ENCODE results near the gene PITPNB. TPM values are rescaled to one million over a fixed set of nuclear protein-coding genes. Genes with fewer than 3 reads are reported as not detected.

Gene PITPNB
- polyA plus RNA-seq, 3 donors: 13.2 to 43.6 (median 40.0) TPM

DNA sequence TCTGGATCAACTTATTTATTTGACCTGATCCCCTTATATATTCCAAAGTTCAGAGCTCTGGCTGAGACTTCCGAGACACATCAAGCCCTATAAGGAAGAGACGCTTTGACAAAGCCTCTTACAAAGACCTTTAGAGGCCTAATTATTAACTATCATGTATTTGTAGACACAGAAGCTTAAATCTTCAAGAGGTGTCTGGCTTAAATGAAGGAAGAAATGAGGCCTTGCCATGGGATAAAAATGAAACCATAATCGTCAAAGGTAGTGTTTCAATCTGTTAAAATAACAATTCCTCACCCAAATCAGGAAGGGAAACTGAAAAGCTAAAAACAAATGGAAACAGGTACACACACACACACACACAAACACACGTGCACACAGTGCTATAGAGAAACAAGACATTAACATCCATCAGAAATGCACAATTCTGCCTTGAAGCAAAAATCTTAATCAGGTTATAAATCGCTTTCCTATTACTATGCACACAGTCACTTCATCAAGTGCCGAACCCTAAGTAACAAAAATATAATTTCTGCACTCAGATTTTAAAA, 50.2 kb downstream of the PITPNB start:
- no peak overlapping the region for H3K27ac ChIP-seq (ENCODE audit: low read depth, low read length)
- WGBS, 3 donors: 71 to 80% (median 76%) methylated on average over 6 of the region's 6 CpGs

DNA sequence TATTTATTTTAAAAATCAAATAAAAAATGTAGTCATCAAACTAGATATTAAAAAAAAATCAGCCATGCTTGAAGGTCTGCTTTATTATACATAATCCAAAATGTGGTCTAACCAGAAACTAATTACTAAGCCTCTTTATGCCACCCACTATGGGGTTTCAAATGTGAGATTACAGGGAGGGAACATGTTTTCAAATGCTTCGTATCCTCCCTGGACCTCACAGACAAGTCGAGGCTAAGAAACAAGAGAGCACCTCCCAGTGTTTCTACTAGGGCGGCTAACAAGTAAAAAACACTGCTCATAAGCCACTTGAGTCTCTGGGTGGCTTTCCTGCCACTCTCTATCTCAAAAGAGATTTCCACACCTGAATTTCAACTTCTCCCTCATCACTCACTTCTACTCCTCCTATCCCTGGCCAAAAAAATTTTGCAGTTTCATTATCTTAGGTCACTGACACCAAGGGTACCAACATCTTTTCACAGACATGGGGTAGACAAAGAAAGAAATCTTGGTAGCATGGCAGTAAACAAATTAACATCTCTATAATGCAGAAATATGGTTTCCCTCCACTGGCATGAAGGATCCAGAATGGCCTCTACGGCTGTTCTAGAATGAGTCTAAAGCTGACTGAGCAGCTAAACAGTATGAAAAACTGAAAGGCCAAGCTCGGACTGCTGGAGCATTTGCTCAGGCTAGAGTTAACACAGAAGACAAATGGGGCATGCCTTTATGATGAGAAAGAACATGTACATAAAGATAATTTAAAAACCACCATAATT, 50.9 kb downstream of the PITPNB start:
- no peak overlapping the region for H3K27ac ChIP-seq (ENCODE audit: low read depth, low read length)
- 78 to 80% (median 79%) methylated on average over 5 of the region's 5 CpGs for WGBS, 3 donors

DNA sequence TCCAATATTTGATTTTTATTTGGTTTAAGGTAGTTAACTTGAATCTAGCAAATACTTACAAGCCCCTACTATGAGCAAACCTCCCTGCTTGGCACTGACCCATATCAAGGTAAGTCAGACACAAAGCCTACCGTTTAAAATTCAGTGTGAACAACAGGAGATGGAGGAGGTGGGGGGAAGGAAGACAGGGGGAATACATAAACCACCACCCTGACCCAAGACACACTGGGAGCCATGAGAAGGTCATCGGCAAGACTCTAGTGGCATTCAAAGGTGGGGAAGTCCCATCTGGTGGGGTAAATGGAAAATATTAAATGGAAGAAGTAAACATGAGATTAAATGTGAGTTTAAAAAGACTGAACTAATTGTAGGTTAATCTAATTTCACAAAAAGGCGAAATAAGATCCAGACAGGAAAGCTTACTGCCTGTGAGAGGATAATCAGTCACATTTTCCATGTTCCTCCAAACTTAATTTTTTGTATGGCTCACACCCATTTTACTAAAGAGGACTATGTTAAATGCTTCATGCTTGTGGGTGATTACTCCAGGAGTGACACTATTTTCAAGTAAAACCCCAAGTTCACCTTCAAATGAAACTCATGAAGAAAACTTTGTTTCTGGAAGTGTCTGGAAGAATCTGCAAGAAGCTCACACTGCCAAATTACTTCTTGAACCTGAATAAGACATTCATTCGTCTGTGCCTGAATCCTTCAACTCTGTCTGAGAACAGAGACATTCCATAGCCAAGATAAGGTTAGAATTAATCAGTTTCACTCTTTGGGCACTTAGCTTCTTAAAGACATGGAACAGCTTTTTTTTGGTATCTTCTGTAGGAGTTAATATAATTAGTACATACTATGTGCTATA, 51.7 kb downstream of the PITPNB start:
- 23 to 35% (median 34%) methylated on average over 4 of the region's 4 CpGs for WGBS, 3 donors
- no peak overlapping the region for H3K27ac ChIP-seq (ENCODE audit: low read depth, low read length)

DNA sequence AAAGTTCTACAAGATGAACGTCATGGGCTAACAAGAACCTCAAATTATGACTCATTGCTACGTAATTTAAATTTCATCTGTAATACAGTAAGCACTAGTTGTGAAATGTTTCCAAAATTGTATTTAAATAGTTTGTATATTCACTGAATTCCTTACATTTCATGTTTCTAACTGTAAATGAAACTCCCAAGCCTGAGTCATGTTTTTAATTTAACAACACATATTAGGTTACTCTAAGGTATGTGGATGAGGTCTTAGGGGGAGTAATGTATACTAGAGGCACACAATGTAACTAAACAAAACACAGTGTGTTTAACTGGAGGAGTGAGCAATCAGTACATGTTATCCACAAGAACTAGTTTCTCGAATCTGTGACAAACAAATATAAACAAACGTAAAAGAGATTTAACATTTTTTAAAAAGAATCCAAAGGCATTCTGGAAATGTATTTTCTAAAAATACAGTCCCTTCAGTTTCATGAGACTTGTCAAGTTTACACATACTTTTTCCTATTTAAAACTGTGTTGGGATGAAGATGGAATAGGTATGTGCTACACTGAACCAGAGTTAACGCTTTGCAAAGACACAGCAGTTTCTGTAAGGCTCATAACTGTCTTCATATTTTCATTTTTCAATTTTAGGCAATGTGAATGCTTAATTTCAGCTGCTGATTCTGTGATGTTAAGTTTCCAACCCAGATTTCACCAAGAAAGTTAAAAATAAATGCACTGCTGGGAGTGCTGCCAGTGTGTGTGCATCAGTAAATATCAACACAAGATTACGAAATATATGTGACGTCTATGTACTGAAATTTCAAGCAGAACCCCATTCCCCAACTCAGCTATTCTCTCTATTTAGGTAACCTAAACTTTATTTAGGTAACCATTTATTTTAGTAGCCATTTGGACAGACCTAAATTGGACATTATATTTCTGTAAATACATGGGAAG, 52.6 kb downstream of the PITPNB start:
- 46 to 48% (median 48%) methylated on average over 7 of the region's 7 CpGs for WGBS, 3 donors
- no peak overlapping the region for H3K27ac ChIP-seq (ENCODE audit: low read depth, low read length)

DNA sequence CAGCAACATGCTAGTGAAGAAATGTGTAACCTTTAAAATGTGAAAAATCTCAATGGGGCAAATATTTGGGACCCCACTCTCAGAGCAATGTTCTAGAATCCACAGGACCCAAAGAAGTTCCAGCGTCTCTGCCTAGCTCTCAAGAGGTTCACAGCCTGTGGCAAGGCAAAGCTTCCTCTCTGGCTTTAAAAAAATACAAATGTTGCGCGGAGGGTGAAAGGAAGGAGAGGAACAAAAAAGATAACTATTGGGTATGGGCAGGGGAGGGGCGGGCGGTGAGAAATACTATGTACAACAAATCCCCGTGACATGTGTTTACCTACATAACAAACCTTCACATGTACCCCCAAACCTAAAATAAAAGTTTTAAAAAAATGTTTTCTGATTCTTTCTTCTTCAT, 53.6 kb downstream of the PITPNB start:
- no peak overlapping the region for H3K27ac ChIP-seq (ENCODE audit: low read depth, low read length)
- WGBS, 3 donors: 67 to 85% (median 67%) methylated on average over 6 of the region's 6 CpGs

DNA sequence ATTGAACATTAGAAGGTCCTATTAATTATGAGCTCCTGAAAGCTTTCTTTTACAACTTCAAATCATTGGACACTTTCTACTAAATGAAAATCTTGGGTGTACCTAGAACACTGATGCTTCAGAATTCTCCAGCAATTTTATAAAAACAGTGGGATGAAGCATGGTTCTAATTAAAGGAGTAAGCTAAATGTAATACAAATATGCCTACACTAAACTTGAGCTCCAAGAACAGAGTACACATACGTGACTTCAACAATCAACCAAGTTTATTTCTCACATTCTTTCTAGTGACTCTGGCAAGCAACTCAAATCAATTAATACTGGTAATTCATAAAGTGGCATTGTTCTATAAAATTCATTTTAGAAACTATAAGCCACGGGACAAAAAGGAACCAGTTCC, 55.5 kb downstream of the PITPNB start:
- H3K27ac ChIP-seq (ENCODE audit: low read depth, low read length): no peak overlapping the region
- WGBS, 3 donors: 79 to 86% (median 86%) methylated on average over 2 of the region's 2 CpGs

DNA sequence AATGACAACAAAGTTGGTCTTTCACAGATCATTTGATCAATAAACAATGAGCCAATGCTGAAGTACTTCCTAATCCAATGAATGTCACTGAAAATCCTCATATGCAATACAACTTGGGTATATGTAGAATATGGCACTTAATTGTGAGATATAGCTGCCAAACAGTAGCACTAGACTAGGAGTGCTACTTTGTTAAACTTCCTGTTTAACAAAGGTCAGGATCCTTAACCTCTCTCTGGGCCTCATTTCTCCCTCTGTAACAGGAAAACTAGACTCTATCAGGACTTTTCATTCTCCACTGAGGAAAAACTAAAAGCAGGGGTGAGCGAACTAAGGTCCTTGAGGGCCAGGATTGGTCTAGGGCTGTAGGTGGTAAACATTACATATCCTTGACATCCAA, 56.1 kb downstream of the PITPNB start:
- 79 to 95% (median 86%) methylated on average over 1 of the region's 1 CpG for WGBS, 3 donors
- no peak overlapping the region for H3K27ac ChIP-seq (ENCODE audit: low read depth, low read length)

DNA sequence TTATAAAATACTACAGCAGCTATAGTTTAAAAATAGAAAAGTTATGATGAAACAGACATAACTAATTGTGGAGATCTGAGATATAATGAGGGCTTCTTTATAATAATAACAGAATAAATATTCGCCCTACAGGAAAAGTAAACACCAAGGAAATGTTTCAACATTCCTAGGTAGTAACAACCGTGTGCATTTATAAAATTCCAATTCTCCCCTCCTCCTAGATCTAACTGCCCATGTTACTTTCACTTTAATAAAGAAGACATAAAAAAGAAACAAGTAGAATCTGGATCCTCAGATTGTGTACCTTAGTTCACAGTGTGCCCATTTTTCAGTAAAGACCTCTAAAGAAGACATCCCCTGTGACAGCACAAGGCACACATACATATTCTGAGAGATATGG, 59.7 kb downstream of the PITPNB start:
- no peak overlapping the region for H3K27ac ChIP-seq (ENCODE audit: low read depth, low read length)
- 31 to 64% (median 54%) methylated on average over 2 of the region's 2 CpGs for WGBS, 3 donors

DNA sequence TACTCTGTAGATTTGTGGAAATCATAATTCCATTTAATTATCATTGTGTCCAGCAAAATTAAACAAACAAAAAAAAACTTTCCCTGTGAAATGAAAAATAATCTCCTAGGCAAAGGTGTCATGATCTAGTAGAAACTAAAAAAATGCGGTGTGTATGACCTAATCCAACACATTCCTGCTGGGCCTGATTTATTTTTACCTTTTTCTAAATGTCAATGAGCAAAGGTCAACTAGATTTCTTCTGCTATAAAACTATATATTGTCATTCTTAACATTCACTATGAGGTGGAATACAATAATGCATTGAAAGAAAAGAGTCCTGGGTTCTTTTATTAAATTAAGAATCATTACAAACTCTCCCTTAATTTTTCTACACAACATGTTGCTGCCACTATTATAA, 60.4 kb downstream of the PITPNB start:
- H3K27ac ChIP-seq (ENCODE audit: low read depth, low read length): no peak overlapping the region
- 59 to 93% (median 88%) methylated on average over 1 of the region's 1 CpG for WGBS, 3 donors

DNA sequence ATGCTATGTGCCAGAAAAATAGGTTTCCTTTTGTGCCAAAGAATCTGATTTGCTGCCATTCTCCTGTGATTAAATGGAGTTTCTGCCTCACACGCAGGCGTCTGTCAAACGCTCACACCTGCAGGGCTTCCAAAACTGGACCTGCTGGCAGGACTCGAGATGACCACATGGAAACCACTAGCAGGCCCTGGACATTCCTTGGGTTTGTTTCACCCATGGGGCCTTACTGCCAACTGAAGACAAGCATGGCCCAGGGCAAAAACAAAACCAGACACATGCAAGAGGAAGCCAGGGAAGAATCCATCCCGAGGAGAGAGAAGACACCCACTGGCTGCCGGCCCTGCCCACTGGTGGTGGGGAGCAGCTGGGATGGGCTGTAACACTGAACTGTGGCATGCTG, 61.6 kb downstream of the PITPNB start:
- H3K27ac ChIP-seq (ENCODE audit: low read depth, low read length): no peak overlapping the region
- WGBS, 3 donors: 75 to 85% (median 78%) methylated on average over 6 of the region's 6 CpGs

DNA sequence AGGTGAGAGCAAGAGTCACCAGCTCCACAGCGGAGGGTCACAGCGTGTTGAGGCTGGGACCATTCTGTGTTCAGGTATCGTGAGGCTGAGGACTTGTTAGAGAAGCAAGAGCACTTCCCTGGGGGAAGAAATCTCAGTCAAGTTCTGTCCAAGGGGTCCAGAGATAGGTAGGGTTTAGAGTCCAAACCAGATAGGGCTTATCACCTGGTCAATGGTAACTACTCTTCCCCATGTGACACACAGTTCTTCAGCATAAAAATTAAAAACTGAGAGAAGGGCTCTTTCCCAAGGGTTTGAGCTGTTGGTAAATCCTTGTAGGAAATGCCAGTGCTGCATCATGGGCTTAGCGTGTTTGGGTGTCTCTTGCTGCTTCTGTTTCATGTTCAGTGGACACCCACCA, 62.7 kb downstream of the PITPNB start:
- no peak overlapping the region for H3K27ac ChIP-seq (ENCODE audit: low read depth, low read length)
- WGBS, 3 donors: 95 to 99% (median 99%) methylated on average over 4 of the region's 4 CpGs

DNA sequence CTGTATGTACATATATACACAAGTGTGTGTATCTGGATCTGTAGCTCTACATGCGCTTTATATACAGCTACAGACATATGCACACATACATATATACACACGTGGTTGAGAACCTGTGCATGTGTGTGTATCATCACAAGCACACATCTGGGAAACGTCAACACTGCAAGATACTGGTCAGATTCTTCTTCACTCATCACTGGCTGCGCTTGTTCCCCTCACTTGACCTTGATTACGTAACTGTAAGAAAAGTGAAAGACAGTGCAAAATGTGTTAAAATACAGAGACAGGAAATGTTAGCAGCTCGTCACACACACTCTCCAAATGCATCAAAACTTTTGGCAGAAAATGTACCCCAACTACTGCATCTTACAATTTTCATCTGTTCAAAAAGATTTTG, 65.6 kb downstream of the PITPNB start:
- WGBS, 3 donors: 39 to 80% (median 44%) methylated on average over 6 of the region's 6 CpGs
- no peak overlapping the region for H3K27ac ChIP-seq (ENCODE audit: low read depth, low read length)

DNA sequence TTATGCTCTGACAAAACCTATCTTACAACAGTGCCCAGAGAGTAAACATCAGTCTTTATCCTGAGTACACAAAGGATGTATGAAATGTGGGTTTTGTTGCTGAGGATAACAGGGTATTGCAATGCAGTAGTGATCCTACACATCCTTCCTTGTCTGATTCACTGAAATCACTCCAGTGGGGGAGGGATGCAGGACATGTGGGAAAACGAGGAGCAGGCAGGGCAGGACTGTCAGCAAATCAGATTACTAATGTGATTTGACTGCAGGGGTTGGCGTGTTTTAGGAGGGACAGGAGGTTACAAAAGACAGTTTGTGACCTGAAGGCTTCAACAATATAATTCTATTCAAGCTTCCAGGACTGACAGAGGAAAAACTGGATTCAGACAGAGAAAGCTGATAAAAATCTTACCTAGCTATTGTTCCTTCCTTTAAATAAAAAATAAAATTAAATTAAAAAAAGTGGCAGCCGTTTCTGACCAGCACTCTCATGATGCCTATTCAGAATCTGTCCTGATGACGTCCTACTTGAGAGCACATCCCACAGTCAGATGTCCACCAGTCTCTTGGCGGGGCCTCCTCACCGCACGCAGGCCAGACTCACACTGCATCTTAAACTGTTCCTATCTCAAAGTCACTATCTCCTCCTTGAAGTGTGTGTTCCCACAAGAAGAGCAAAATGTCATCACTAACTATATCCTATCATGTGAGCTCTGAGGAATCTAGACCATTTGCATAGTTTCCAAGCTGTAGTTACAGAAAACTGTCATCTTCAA, 66.9 kb downstream of the PITPNB start:
- WGBS, 3 donors: 83 to 84% (median 84%) methylated on average over 7 of the region's 7 CpGs
- H3K27ac ChIP-seq (ENCODE audit: low read depth, low read length): no peak overlapping the region

DNA sequence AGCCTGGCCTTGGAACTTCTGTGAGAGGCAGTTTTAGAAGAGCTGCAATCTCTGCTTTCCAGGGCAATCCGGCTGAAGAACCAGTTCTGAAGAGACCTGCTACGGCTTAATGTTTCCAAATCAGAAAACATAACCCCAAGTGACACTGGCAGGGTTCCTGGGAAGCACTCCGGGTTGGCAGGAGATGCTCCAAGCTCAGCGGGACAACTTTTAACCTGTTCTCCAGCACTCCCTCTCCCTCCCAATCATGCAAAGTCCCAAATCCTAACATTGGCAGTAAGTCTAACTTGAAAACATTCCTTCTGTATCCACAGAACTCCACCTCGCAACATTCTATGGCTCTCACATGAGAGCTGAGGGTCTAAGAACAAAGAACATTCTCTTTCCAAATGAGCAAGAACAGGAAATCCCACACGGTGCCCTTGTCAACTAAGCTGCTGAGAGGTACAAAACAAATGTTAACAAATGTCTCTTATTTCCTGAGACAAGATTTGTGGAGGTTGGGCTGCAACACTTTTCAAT, 69.0 kb downstream of the PITPNB start:
- no peak overlapping the region for H3K27ac ChIP-seq (ENCODE audit: low read depth, low read length)
- WGBS, 3 donors: 34 to 51% (median 42%) methylated on average over 6 of the region's 6 CpGs

DNA sequence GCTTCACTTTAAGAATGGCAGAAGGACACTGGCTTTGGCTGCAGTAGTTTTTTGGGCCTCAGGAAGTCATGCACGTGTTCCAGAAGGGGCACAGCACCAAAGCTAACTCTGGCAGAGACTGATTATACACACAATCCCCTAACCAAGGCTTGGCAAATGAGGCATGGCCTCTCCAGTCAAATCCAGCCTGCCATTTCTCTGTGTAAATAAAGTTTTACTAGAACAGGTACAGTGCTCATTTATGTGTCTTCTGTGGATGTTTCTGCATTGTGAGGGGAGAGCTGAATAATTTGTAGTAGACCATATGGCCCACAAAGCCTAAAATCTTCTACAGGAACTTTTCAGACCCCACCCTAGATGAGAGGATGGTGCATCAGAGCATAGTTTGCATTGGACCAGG, 71.1 kb downstream of the PITPNB start:
- 74 to 88% (median 88%) methylated on average over 1 of the region's 1 CpG for WGBS, 3 donors

DNA sequence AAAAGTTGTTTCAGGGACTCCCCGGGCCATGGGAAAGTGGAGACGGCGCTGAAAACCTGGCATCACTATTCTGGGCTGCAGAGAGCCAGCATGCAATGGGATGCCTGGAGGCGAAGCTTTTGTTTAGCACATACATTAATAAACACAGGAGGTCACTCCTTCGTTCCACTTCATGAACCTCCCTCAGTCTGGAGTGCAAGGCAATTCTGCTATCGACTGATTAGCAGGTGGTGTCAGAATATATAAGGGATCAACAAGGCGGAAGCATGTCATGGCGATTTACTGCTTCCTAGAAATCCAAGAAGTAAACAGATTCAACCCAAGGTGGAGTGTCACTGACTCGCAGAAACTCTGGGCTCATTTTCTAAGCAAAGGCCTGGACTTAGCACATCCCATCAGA, 72.1 kb downstream of the PITPNB start:
- H3K27ac ChIP-seq (ENCODE audit: low read depth, low read length): no peak overlapping the region
- WGBS, 3 donors: 93 to 95% (median 93%) methylated on average over 9 of the region's 9 CpGs

More for the DNA sequence above, 71.1 kb downstream of the PITPNB start:
- H3K27ac ChIP-seq (ENCODE audit: low read depth, low read length): no peak overlapping the region

DNA sequence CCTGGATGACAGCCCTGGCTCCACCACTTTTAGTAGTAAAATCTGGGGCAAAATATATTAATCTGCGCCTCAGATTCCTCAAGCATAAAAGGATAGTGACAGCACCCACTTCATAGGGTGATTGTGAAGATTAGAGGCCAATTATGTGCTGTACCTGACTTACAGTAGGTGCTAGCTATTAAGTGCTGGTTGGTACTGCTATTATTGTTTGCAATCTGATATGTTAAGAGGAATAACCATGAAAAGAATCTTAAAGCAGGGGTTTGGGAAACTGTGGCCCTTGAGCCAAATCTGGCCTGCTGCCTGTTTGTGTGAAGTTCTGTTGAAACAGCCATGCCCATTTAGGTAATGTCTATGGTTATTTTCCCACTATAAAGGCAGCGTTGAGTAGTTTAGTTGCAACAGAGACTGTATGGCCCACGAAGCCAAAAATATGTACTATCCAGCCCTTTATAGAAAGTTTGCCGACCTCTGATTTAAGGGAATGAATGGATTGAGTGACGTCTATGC, 72.8 kb downstream of the PITPNB start:
- WGBS, 3 donors: 82 to 90% (median 90%) methylated on average over 5 of the region's 5 CpGs
- H3K27ac ChIP-seq (ENCODE audit: low read depth, low read length): no peak overlapping the region

Measured in adipose tissue (tissue), 3 donors.